HL-60/S4 treated with retinoic acid at 250 ng/mL for 4 days and 3 days (cell line): ENCODE data around the gene TMSB10.

Source experiments
- in situ Hi-C: fragments of 300-500 bp; cut with MboI; formaldehyde crosslinking; loops from 2 replicates; pipeline ENCODE4 v1.7.0; 2022; ENCODE audit warnings: low sequenced_read_pairs

Gene TMSB10

DNA sequence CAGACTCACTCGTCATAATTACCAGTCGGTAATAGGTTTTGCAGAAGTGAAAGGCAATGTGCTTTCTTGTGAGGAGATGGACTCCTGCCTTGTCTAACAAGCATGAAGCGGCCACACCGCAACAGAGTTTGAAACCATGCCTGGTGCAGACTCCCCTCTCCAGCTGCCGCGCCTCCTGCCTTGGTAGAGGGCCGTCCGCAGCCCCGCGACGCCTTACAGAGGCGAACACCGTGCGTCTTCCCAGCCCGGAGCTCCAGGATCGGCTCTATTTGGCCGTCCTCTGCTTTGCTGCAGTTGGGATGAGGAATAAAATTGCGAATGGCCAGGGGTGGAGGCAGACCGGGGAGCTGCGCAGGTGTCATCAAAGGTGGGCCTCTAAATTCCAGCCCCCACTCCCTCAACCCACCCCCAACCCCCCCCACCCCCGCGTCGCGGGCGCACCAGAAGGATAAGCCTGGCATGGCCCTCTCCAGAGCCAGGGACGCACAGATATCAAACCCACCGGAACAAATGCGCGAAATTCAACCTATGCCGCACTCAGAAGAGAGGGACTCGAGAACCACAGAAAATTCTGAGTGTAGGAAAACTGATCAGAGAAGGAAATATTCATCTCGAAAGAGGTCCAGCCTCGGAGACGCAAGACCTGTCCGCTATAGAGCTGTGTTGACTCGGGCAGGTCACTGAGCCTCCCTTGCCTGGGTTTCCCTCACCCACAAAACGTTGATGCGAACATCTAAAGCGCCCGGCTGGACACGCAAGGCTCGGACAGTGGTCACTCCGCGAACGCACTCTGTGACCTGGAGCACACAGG lies 25.7 kb upstream of the TMSB10 start:
- in situ Hi-C loops: loop anchor here (10.0 kb wide), 1 partner anchor 385 kb away; no protein-coding TSS in a partner anchor

DNA sequence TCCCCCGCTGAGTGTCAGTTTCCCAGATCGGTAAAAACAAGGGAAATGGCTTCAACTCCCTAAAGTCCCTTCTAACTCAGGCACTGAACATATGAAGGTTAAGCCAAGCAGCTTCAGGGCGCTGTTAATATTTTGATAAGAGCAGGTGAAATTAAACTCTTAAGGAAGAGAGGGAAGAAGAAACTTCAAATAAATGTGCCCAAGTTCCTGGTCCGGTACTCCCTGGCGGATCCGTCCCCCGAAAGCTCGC lies 25.1 kb upstream of the TMSB10 start:
- in situ Hi-C loops: no loop called here

DNA sequence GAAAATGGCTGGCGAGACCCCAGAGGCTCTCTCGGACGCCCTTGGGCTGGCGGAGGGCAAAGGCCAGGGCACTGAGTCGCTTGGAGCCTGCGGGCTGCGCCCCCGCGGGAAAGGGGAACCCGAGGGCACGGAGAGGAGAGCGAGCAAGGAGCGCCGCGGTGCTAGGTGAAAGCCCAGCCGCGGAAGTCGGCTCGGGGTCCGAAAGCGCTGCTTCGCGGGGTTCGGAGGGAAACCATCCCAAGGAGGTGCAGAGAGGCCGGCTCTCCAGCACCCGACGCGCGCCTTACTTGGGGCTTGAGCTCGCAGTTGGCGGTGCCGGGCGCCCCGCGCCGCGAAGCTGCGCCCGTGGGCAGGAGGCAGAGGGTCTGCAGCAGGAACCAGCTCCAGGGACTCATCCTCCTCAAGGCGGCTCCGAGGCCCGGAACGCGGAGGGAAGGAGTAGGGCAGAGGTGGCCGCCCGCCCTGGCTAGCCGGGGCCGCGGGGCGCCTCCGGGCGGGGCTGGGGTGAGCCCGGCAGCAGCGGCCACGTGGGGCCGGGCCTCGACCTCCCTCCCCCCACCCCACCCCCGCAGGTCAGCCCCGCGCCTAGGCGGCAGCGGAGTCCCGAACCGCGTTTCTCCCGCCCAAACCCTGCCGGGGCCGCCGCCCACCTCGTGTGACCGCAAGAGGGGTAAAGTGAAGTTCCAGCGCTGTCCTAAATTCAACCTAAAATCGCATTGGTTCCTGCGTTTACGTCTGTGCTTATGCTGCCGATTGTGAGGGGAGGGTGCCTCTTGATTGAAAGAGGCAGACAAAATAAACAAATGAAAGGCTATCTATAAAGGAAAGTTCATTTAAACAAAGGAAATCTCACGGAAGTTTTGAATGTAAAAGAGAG lies 24.6 kb upstream of the TMSB10 start, which contains the start of gene TRABD2A:
TSS of gene TRABD2A (minus strand) at position 440 of the 877 bp plus-strand sequence. CDS start at position 395, 45 bp downstream.
- in situ Hi-C loops: no loop called here

DNA sequence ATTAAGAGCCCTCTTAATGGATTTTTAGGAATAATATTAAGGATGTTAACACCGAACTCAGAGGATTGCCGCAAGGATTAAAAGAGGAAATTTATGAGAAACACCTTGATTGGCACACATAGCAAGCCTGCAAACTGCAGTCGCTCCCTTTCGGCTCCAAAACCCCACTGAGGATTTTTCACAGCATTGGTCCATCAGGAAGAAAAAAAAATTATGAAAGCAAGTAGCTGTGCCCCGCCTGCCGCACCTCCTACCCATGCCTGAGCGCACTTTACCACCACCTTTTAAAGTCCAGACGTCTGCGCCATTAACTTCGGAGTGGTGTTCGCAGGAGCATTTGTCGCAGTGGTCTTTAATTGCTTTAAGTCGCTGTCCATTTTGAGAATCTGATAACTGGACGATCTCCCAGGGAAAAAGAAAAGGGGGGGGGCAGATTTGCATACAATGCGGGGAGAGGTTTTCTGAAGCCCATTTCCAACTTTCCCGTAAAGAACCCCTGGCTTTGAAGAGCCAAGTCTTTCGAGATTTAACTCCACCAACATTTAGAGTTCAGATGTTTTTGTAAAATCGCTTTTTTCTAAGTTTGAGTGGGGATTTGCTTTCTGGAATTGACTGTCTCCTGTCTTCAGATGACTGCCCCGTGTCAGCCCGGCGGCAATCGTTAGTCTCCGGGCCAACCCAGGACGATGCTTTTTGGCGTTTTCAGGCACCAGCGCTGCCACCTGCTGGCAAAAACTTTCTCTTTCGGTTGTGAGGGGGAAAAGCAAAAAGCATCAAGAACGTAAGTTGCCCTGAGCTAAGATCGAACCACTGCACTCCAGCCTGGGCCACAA lies 23.7 kb upstream of the TMSB10 start:
- in situ Hi-C loops: no loop called here

DNA sequence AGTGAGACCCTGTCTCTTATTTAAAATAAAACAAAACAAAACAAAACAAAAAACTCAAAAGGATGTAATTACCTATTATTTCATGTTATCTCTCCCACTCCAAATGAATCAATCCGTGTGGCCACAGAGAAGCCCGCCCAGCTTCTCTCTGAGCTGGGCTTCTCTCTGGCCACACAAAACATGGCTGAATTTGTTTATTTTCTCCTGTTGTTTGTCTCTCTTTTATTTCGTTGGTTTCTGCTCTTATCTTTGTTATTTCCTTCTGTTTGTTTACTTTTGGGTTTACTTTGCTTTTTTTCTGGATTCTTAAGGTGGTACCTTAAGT lies 23.1 kb upstream of the TMSB10 start:
- in situ Hi-C loops: no loop called here

DNA sequence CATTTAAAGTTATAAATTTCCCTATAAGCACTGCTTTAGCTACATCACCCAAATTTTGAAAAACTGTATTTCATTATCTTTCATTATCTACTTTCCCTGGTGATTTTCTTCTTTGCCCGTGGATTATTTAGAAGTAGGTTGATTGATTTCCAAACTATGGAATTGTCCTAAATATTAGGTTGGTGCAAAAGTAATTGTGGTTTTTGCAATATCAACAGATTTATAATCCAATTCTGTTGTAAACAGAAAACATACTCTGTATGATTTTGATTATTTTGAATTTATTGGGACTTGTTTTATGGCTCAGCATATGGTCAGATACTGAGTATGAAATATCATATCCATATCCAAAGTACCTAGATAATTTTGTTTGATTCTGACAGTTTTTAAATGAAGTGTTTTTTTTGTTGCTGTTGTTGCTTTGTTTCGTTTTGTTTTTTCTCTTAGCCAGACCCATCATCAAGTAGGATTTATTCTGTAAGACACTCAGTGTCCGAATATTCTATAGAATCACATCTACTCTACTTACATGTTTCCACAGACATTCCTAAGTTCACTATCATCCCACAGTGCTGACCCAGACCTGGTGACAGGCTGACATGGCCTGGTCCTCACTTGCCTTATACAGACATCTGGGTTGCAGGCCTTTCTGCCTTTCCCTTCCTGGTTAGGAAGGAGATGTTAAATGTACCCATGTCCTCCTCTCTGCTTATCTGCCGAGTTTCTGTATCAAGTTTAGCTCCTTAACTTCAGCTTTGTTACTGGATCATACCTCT lies 22.5 kb upstream of the TMSB10 start:
- in situ Hi-C loops: no loop called here

DNA sequence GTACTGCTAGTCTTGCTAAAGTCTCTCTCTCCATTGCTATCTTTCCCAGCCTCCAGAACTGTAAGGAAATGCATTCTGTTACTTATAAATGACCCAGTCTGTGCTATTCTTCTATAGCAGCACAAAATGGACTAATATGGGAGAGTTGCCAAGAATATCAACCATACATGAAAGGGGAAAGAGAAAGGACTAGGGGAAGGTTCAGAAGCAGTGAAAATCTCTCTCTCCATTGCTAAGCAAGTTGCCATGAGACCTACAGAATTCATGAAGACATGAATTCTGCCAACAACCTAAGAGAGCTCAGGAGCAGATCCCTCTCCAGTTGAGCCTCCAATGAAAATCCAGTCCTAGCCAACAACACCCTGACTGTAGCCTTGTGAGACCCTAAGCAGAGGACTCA lies 21.0 kb upstream of the TMSB10 start:
- in situ Hi-C loops: no loop called here

DNA sequence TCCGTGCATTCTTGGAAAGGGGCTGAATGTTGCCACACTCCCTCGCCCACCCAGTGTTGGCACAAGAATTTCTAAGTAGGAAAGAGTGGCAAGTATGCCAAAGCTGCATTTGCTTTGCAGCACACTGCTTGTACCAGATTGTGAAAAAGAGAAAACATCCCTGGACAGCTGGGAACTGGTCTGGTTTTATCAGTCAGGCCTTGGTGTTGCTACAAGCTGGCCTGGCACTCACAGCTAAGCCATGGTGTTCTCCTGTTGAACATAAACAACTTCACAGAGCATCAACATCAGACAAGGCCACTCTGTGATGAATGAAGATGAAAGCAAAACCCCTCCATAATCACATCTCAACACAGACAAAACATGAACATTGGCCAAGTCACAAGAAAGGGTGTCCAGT lies 20.3 kb upstream of the TMSB10 start:
- in situ Hi-C loops: no loop called here

DNA sequence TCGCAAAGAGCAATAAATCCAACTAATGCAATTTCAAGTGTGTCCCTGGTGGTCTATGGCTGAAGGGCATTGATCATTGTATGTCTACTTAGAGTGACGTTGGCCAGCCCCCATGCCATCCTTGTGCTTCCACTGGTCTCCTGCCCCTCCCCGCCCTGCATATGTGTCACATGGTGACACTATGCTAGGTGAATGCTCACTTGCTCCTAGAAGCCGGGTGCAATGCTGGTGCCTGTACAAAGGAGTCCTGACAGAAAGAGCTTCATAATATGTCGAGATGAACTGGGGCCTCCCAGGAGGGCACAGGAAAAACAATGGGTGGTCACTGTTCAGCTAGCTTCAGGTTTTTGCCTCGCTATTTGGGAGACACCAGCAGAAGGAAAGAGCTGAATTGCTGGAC lies 18.7 kb upstream of the TMSB10 start:
- in situ Hi-C loops: no loop called here

DNA sequence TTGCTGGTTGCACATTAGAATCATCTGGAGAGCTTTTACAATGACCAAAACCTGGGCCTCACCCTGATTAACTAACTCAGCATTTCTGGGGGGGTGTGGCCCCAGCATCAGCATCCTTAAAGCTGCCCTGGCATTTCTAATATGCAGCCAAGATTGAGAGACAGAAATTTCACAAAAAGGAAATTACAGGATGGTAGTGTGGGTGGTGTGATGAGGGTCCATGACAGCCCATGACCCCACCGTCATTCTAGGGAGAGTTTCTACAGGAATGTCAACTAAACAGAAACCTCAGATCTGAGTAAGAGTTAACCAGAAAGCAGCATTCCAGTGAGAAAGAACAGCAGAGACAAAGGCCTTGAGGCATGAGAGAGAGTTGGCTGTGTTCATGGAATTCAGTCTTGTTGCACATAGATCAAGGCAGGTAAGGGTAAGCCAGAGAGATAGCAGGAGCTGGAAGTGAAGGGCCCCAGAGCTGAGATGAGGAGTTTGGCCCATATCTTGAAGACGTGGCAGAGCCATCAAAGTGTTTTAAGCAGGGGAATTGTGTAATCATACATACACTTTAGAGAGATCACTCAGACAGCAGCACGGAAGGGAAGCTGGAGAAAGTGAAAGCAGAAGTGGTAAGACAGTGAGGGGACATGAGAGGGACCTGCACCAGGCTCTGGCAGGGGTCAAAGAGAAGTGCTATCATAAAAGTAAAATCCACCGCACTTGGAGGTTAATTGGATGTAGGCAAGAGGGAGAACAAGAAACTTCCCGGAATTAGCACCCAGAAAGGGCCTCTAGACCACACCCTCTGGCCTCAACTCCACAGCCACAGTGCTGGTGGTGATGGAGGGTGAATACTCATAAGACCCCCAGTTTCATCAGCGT lies 16.8 kb upstream of the TMSB10 start:
- in situ Hi-C loops: no loop called here

DNA sequence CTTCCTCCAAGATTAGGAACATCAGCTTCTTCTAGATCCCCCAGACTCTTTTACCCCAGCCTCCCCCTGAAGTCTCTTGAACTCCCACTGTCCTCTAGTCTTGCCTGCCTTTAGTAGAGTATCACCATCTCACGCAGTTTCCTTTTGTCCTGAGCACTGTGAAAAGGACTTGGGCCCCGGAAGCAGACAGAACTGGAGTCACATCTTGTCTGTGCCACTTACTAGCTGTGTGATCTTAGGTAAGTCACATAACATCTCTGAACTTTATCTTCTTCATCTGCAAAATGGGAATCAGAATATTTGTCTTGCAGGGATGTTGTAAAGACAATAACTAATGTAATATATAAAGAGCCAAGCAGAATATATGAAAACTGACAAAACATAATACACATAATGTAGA lies 16.1 kb upstream of the TMSB10 start:
- in situ Hi-C loops: no loop called here

DNA sequence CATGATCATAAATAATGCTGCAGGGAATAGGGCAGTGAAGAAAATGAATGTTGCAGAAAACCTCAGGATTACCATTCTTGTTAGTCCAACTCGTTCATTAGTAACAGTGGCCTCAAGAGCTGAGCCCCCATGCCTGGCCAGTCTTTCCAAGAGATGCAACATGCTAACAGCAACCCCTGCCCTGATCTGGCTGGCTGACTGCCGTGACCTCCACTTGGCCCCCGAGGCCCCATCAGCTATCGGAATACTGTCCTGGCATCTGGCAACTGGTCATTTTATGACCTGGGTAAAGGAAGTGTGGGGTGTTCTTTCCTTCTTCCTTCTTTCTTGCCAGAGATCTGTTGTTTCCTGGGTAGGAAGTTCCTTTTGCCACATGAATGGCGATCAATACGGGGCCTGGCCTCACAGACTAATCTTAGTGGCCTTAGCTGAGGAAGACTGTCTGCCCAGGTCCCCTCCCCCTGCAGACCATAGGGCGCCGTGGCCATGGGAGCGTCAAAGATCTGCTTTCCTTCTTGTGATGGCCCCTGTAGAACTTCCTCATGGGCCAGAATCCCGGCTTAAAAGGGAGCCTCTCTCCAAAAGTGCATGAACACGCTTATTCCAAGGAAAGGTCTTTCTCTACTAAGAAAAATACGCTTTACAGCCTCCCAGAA lies 14.0 kb upstream of the TMSB10 start:
- in situ Hi-C loops: no loop called here

DNA sequence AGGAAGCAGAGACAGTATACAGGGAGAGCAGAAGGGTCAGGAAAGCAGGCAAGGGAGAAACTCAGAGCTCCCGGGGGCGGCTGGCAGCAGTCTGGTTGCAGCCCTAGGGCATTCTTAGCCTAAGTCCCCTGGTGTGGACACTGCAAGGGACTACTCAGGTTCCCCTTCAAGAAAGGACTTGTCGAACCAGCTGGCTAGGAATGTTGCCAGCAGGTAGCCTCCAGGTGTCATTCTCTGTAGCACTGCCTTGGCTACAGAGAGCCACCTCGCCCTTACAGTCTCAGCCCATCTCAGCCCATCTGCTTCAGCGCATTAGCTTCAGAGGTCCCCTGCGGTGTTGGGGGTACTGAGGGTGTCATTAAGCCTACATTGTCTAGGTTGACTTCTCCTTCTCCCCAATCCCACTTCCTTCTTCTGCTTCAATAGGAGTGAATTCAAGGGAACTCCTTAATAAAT lies 11.3 kb upstream of the TMSB10 start:
- in situ Hi-C loops: no loop called here

DNA sequence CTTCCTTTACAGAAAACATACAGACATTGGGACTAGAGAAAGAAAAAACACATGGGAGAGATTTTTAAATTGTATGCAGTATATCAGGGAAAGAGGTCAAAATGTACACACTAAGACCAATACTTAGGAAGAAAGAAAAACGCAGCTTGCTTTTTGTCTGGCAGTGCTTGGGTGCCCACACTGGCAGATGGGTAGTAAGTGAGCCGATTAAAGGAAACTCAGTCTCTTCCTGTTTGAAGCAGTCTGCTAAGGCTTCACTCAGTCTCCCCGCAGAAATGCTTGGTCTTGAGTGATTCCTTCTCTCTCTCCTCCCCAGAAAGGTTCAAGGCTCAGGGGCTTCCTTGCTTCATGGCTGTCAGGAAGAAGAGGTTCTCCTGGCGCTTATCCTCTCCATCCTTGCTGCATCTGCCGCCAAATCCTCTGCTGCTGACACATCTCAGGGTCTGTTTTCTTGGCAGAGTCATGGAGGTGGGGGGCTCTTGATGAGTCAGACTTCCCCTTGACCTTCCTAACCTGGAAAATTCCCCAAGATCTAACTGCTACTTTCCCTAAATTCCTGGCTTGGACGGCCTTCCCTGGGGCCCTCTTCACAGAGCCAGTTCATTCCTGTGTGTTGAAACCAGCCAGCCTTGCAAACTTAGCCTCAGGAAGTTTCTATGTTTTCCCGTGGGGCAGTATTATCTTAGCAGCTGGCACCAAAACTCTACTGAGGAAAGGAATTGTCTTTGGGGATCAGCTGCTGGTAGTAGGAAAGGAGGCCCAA lies 10.5 kb upstream of the TMSB10 start:
- in situ Hi-C loops: no loop called here

DNA sequence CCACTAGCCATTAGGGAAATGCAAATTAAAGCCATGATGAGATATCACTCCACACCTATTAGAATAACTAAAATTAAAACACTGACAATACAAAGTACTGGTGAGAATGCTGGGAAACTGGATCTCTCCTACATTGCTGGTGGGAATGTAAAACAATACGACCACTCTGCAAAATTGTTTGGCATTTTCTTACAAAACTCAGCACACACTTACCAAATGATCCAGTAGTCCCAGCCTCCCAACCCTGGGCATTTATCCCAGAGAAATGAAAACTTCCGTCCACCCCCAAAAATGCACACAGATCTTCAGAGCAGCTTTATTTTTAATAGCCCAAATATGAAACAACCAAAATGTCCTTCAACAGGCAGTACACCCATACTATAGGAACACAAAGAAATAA lies 8.9 kb upstream of the TMSB10 start:
- in situ Hi-C loops: no loop called here

DNA sequence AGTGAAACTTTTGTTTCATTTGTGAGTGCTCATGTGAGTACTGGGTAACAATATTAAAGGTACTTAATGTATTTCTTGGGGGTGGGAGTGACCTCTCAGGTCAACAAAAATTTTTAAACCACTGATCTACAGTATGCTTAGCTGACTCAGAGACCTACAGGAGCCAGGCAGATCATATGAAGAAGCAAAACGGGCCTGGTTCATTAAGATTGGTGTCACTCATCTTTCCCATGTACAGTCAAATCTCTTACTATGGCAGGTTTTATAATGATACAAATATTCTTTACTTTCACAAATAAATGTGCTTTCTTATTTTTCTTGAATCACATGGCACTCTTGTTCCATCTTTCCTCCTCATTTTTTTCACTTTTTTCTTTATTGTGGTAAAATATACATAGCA lies 7.7 kb upstream of the TMSB10 start:
- in situ Hi-C loops: no loop called here

DNA sequence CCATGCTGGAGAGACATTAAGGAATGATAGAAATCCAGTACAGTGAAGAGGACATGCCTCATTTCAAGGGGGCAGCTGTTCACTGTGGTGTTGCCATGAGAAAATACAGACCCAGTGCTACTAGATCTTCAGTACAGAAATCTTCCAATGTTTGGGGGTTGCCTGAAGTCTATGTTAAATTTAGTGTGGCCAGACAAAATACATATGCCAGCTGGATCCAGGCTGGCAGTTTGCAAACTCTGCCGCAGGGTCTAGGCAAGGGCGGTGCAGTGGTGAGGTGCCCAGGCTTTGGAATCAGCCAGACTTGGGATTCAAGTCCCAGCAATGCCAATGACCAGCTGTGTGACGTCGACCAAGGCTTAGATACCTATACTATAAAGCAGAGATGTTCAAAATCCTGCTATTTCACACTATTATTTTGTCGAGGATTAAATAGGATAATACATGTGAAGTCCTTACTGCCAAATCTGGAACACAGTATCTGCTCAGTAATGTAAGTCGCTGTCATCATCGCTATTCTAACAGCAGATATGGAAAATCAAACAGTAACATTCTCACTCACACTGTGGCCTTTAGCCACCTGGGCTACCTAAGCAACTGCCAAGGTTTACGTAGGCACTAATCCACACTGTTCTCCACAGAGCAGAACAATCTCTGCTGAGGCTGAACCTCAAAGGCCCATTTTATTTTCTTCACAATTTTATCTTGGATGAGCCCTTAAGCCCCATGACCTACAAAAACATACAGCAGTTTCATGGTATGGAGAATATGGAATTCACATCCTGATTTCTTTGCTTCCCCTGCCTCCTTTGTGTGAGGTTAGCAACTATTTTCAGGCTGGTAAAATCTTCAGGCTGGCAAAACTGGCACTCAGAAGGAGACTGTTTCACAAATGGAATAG lies 5.9 kb upstream of the TMSB10 start:
- in situ Hi-C loops: no loop called here
